ENCODE measurements around the gene MYO1G.
"Not testable (repeated sequence)": the region's sequence is repeated elsewhere in the genome, so short reads cannot be mapped to it uniquely, and the experiment has no call there.

MYO1G gene

GRCh38 chr7:44944821-44945220, 34.0 kb downstream of the MYO1G start:
- no peak for DNase-seq (ENCODE audit: low read depth, low spot score)

GRCh38 chr7:44943631-44944030, 35.2 kb downstream of the MYO1G start:
- no peak for DNase-seq (ENCODE audit: low read depth, low spot score)

- no peak for DNase-seq (ENCODE audit: low read depth, low spot score)
These were observed 41.4 kb downstream of the MYO1G start for GRCh38 chr7:44937426-44937825.

DNA sequence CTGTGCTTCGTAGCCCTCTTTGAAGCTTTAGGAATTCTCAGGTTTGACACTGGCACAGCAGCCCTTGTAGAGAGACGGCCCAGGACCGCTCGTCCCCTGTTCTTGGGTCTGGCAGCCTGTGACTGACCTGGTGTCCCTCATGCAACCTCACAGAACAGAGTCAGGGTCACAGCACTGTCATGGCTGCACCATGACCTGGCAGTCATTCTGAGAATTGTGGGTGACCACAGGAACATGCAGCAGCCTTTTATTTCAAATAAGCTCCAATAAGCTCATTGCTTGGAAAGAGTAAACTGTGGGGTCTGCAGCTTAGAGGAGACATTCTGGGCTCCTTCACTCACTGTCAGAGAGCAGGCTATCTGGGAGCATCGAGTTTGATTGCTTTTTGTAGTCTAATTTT, 42.5 kb downstream of the MYO1G start:
- no peak for DNase-seq (ENCODE audit: low read depth, low spot score)

- no peak for DNase-seq (ENCODE audit: low read depth, low spot score)
These were observed 43.2 kb downstream of the MYO1G start for GRCh38 chr7:44935583-44935982.

DNA sequence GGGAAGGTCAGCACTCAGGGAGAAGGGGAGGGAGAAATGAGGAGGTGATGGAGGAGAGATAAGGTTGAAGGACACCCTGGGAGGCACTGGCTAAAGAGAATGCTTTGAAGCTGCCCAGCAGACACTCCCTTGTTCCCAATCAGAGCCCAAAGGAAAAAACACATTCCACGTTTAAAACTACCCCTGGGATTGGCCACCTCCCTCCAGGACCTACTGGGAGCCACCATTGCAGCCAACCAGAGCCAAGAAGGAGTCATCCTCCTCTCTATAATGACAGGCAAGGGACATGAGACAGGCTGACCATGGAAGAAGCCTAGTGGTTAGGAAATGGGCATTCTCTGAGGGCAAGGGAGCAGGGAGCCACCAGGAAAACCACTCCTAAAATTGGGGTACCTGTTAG, 43.8 kb downstream of the MYO1G start:
- DNase-seq (ENCODE audit: low read depth, low spot score): peak; percentile 51

DNA sequence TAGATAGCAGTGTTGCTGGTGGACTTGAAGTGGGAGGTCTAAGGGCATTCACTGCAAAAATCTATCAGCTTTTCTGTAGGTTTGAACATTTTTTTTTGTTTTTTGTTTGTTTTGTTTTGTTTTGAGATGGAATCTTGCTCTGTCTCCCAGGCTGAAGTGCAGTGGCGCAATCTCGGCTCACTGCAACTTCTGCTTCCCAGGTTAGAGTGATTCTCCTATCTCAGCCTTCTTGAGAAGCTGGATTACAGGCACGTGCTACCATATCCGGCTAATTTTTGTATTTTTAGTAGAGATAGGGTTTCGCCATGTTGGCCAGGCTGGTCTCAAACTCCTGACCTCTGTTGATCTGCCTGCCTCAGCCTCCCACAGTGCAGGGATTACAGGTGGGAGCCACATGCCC, 44.3 kb downstream of the MYO1G start:
- not testable (repeated sequence) for DNase-seq (ENCODE audit: low read depth, low spot score)

GRCh38 chr7:44930921-44931320, 47.9 kb downstream of the MYO1G start:
- DNase-seq (ENCODE audit: low read depth, low spot score): no peak

DNA sequence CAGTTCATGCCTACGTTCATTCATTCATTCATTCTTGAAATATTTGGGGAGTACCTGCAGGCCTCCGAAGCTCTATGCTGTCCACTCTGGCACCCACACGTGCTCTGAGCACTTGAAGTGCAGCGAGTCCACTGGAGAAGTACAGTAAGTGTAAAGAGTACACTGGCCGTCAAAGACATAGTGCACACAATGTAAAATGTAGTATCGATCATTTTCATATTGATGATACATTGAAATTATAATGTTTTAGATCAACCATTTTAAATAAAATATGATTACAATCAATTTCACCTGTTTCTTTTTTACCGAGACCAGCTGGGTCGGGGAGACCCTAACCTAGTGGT, 56.5 kb downstream of the MYO1G start:
- no peak for DNase-seq (ENCODE audit: low read depth, low spot score)

- peak; percentile 67 for DNase-seq (ENCODE audit: low read depth, low spot score)
These were observed 57.0 kb downstream of the MYO1G start for GRCh38 chr7:44921607-44922350.

GRCh38 chr7:44920119-44920518, 58.7 kb downstream of the MYO1G start:
- DNase-seq (ENCODE audit: low read depth, low spot score): no peak

GRCh38 chr7:44918029-44918428, 60.8 kb downstream of the MYO1G start:
- no peak for DNase-seq (ENCODE audit: low read depth, low spot score)

DNA sequence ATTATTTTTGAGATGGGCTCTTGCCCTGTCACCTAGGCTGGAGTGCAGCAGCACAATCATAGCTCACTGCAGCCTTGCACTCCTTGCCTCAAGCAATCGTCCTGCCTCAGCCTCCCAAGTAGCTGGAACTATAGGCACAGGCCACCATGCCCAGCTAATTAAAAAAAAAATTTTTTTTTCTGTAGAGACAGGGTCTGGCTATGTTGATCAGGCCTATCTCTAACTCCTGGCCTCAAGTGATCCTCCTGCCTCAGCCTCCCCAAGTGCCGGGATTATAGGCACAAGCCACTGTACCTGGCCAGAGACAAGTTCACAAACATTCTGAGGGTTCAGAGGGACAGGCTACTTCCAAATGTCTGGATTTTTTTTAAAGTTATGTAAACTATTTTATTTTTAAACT, 61.4 kb downstream of the MYO1G start:
- no peak for DNase-seq (ENCODE audit: low read depth, low spot score)

- no peak for DNase-seq (ENCODE audit: low read depth, low spot score)
These were observed 63.7 kb downstream of the MYO1G start for GRCh38 chr7:44914992-44915607.

DNA sequence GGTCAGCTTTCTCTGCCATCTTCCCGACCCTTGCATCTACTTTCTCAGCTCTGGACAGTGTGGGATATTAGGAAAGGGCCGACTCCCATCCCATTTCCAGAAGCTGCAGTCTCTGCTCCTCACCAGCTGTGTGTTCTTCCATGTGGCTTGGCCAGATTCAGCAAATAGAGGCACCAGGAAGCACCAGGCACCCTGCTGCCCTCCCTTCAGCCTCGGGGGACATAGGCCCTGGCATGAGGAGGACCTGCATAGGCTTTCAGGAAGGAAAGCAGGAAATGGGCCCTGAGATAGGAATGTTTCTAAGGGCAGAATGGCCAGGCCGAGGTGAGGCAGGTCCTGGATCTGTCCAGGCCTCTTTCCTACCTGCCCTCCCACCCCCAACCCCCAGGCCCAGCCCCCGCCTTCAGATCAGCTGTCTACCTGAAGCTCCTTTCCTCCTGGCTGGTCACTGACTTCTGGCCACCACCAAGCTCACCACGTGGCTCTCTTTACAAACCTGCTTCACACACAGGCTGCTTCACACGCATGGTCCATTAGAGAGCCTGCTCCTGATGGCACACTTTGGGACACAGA, 66.0 kb downstream of the MYO1G start:
- peak; percentile 47 for DNase-seq (ENCODE audit: low read depth, low spot score)
